Measurements from ENCODE around the gene ZDHHC14.
"Not testable (repeated sequence)": the region's sequence is repeated elsewhere in the genome, so short reads cannot be mapped to it uniquely, and the experiment has no call there.

The ZDHHC14 gene

DNA sequence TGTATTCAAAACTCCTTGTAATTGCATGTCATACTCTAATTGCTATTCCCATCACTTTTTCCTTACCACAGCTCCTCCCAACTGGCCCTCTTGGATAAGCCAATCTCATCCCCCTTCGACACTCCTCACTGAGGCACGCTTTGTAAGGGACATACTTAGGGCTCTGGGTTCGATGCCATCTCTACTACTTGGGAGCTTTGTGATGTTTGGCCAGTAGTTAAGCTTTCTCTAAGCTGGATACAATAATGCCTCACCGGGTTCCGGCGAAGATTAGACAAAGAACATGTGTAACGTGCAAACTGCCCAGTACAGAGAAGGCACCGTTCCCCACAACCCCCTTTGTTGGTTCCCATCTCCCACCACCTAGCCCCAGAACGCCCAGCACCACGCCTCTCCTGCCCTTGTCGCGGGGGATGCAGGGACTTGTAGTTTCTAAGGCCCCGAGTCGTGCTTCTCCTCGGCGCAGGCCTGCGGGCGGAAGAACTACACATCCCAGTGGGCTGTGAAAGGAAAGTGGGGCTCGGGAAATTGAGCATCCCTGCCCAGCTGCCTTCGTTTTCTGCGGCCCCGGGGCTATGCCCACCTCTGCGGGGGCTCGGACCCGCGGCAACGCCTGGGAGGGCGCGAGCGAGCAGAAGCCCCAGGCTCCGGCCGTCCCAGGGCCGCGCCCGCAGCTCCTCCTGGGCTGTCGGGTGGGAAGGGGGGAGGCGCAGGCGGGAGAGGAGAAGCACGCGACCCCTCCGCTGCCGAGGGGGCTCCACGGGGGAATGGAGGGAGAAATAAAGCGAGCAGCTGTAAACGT is 1.1 kb upstream of the ZDHHC14 start:
- Histone ChIP-seq H3K9me3 (ENCODE audit: control insufficient read depth in 2 of 2, low read length in 2 of 2) (no peaks in the 10 kb centered on the region), H3K27me3 (ENCODE audit: control insufficient read depth in 2 of 2, insufficient read depth in 2 of 2, low read length in 2 of 2) (no peaks in the 10 kb centered on the region), H3K27ac (ENCODE audit: low read depth in 2 of 2, low read length in 2 of 2) (peak overlapping the region; percentile 87 to 92), H3K9ac (ENCODE audit: low read depth in 1 of 2, low read length in 2 of 2) (peak overlapping the region; percentile 82 to 87), H3K36me3 (ENCODE audit: control insufficient read depth in 2 of 2, insufficient read depth in 2 of 2, low read length in 2 of 2) (no peaks in the 10 kb centered on the region), H3K4me3 (ENCODE audit: low read length in 2 of 2) (peak overlapping the region; percentile 86 to 87), H3K4me1 (ENCODE audit: control insufficient read depth in 2 of 2, insufficient read depth in 2 of 2, low read length in 2 of 2) (peaks cover 8 to 13% of the 10 kb centered on the region in 2 donors)

DNA sequence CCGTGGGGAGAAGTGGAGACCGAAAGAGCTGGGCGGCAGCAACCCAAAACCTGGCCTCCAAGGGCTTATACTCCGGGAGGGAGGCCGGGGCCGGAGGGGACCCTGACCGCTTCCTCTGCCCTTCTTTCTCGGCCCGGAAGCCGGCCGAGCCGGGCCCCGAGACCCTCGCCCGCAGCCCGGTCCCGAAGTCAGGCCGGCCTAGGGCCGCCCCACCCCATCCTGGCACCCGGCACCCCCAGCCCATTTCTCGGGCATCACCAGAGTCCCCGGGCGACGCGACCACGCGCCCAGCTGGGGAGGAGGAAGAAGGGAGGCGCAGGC is 572 bp upstream of the ZDHHC14 start:
- Histone ChIP-seq H3K4me1 (ENCODE audit: control insufficient read depth in 2 of 2, insufficient read depth in 2 of 2, low read length in 2 of 2) (peaks cover 8 to 13% of the 10 kb centered on the region in 2 donors), H3K27me3 (ENCODE audit: control insufficient read depth in 2 of 2, insufficient read depth in 2 of 2, low read length in 2 of 2) (no peaks in the 10 kb centered on the region), H3K36me3 (ENCODE audit: control insufficient read depth in 2 of 2, insufficient read depth in 2 of 2, low read length in 2 of 2) (no peaks in the 10 kb centered on the region), H3K27ac (ENCODE audit: low read depth in 2 of 2, low read length in 2 of 2) (peak overlapping the region; percentile 87 to 92), H3K9ac (ENCODE audit: low read depth in 1 of 2, low read length in 2 of 2) (peak overlapping the region; percentile 82 to 87), H3K4me3 (ENCODE audit: low read length in 2 of 2) (peak overlapping the region; percentile 86 to 87), H3K9me3 (ENCODE audit: control insufficient read depth in 2 of 2, low read length in 2 of 2) (no peaks in the 10 kb centered on the region)

- no peaks in the 10 kb centered on the region for H3K9me3 ChIP-seq (ENCODE audit: control insufficient read depth in 2 of 2, low read length in 2 of 2)
- H3K27ac ChIP-seq (ENCODE audit: low read depth in 2 of 2, low read length in 2 of 2) = peak overlapping the region; percentile 87 to 92
- H3K27me3 ChIP-seq (ENCODE audit: control insufficient read depth in 2 of 2, insufficient read depth in 2 of 2, low read length in 2 of 2) = no peaks in the 10 kb centered on the region
- peak overlapping the region; percentile 72 to 82 for H3K9ac ChIP-seq (ENCODE audit: low read depth in 1 of 2, low read length in 2 of 2)
- H3K4me1 ChIP-seq (ENCODE audit: control insufficient read depth in 2 of 2, insufficient read depth in 2 of 2, low read length in 2 of 2) = peaks cover 8 to 13% of the 10 kb centered on the region in 2 donors
- H3K4me3 ChIP-seq (ENCODE audit: low read length in 2 of 2) = peak overlapping the region; percentile 86 to 87
- no peaks in the 10 kb centered on the region for H3K36me3 ChIP-seq (ENCODE audit: control insufficient read depth in 2 of 2, insufficient read depth in 2 of 2, low read length in 2 of 2)
These were observed 936 bp downstream of the ZDHHC14 start for GRCh38 chr6:157381631-157382621.

GRCh38 chr6:157382821-157383220 is 1.8 kb downstream of the ZDHHC14 start:
- peak overlapping the region; percentile 86 to 87 for H3K4me3 ChIP-seq (ENCODE audit: low read length in 2 of 2)
- no peak overlapping the region for H3K27ac ChIP-seq (ENCODE audit: low read depth in 2 of 2, low read length in 2 of 2)

GRCh38 chr6:157383471-157383870 is 2.5 kb downstream of the ZDHHC14 start:
- Histone ChIP-seq H3K27ac (ENCODE audit: low read depth in 2 of 2, low read length in 2 of 2) (no peak overlapping the region), H3K4me1 (ENCODE audit: control insufficient read depth in 2 of 2, insufficient read depth in 2 of 2, low read length in 2 of 2) (peaks cover 8 to 13% of the 10 kb centered on the region in 2 donors), H3K9me3 (ENCODE audit: control insufficient read depth in 2 of 2, low read length in 2 of 2) (no peaks in the 10 kb centered on the region), H3K27me3 (ENCODE audit: control insufficient read depth in 2 of 2, insufficient read depth in 2 of 2, low read length in 2 of 2) (no peaks in the 10 kb centered on the region), H3K9ac (ENCODE audit: low read depth in 1 of 2, low read length in 2 of 2) (no peak overlapping the region), H3K36me3 (ENCODE audit: control insufficient read depth in 2 of 2, insufficient read depth in 2 of 2, low read length in 2 of 2) (no peaks in the 10 kb centered on the region), H3K4me3 (ENCODE audit: low read length in 2 of 2) (no peak overlapping the region)

More at GRCh38 chr6:157382821-157383220, 1.8 kb downstream of the ZDHHC14 start:
- Histone ChIP-seq H3K9me3 (ENCODE audit: control insufficient read depth in 2 of 2, low read length in 2 of 2) (no peaks in the 10 kb centered on the region), H3K27me3 (ENCODE audit: control insufficient read depth in 2 of 2, insufficient read depth in 2 of 2, low read length in 2 of 2) (no peaks in the 10 kb centered on the region), H3K9ac (ENCODE audit: low read depth in 1 of 2, low read length in 2 of 2) (peak overlapping the region; percentile 14 to 75), H3K36me3 (ENCODE audit: control insufficient read depth in 2 of 2, insufficient read depth in 2 of 2, low read length in 2 of 2) (no peaks in the 10 kb centered on the region), H3K4me1 (ENCODE audit: control insufficient read depth in 2 of 2, insufficient read depth in 2 of 2, low read length in 2 of 2) (peaks cover 8 to 13% of the 10 kb centered on the region in 2 donors)

- not testable (repeated sequence) for H3K4me1 ChIP-seq (ENCODE audit: control insufficient read depth in 2 of 2, insufficient read depth in 2 of 2, low read length in 2 of 2); H3K27me3 ChIP-seq (ENCODE audit: control insufficient read depth in 2 of 2, insufficient read depth in 2 of 2, low read length in 2 of 2); H3K9me3 ChIP-seq (ENCODE audit: control insufficient read depth in 2 of 2, low read length in 2 of 2); H3K4me3 ChIP-seq (ENCODE audit: low read length in 2 of 2); H3K36me3 ChIP-seq (ENCODE audit: control insufficient read depth in 2 of 2, insufficient read depth in 2 of 2, low read length in 2 of 2); H3K27ac ChIP-seq (ENCODE audit: low read depth in 2 of 2, low read length in 2 of 2); H3K9ac ChIP-seq (ENCODE audit: low read depth in 1 of 2, low read length in 2 of 2)
These were observed 4.0 kb downstream of the ZDHHC14 start for GRCh38 chr6:157384962-157385361.

GRCh38 chr6:157385482-157385881 is 4.5 kb downstream of the ZDHHC14 start:
- H3K27me3 ChIP-seq (ENCODE audit: control insufficient read depth in 2 of 2, insufficient read depth in 2 of 2, low read length in 2 of 2) = no peaks in the 10 kb centered on the region
- peaks cover 4 to 7% of the 10 kb centered on the region in 2 donors for H3K4me1 ChIP-seq (ENCODE audit: control insufficient read depth in 2 of 2, insufficient read depth in 2 of 2, low read length in 2 of 2)
- H3K36me3 ChIP-seq (ENCODE audit: control insufficient read depth in 2 of 2, insufficient read depth in 2 of 2, low read length in 2 of 2) = no peaks in the 10 kb centered on the region
- no peak overlapping the region for H3K4me3 ChIP-seq (ENCODE audit: low read length in 2 of 2)
- H3K27ac ChIP-seq (ENCODE audit: low read depth in 2 of 2, low read length in 2 of 2) = no peak overlapping the region
- H3K9me3 ChIP-seq (ENCODE audit: control insufficient read depth in 2 of 2, low read length in 2 of 2) = no peaks in the 10 kb centered on the region
- H3K9ac ChIP-seq (ENCODE audit: low read depth in 1 of 2, low read length in 2 of 2) = no peak overlapping the region

GRCh38 chr6:157386023-157386422 is 5.0 kb downstream of the ZDHHC14 start:
- Histone ChIP-seq H3K27me3 (ENCODE audit: control insufficient read depth in 2 of 2, insufficient read depth in 2 of 2, low read length in 2 of 2) (no peaks in the 10 kb centered on the region), H3K27ac (ENCODE audit: low read depth in 2 of 2, low read length in 2 of 2) (no peak overlapping the region)

GRCh38 chr6:157386454-157386853 is 5.5 kb downstream of the ZDHHC14 start:
- Histone ChIP-seq H3K36me3 (ENCODE audit: control insufficient read depth in 2 of 2, insufficient read depth in 2 of 2, low read length in 2 of 2) (no peaks in the 10 kb centered on the region), H3K4me1 (ENCODE audit: control insufficient read depth in 2 of 2, insufficient read depth in 2 of 2, low read length in 2 of 2) (peaks cover 4 to 7% of the 10 kb centered on the region in 2 donors), H3K4me3 (ENCODE audit: low read length in 2 of 2) (no peak overlapping the region), H3K27ac (ENCODE audit: low read depth in 2 of 2, low read length in 2 of 2) (no peak overlapping the region), H3K27me3 (ENCODE audit: control insufficient read depth in 2 of 2, insufficient read depth in 2 of 2, low read length in 2 of 2) (no peaks in the 10 kb centered on the region), H3K9me3 (ENCODE audit: control insufficient read depth in 2 of 2, low read length in 2 of 2) (no peaks in the 10 kb centered on the region), H3K9ac (ENCODE audit: low read depth in 1 of 2, low read length in 2 of 2) (no peak overlapping the region)

More at GRCh38 chr6:157386023-157386422, 5.0 kb downstream of the ZDHHC14 start:
- H3K36me3 ChIP-seq (ENCODE audit: control insufficient read depth in 2 of 2, insufficient read depth in 2 of 2, low read length in 2 of 2) = no peaks in the 10 kb centered on the region
- H3K4me1 ChIP-seq (ENCODE audit: control insufficient read depth in 2 of 2, insufficient read depth in 2 of 2, low read length in 2 of 2) = peaks cover 4 to 7% of the 10 kb centered on the region in 2 donors
- no peak overlapping the region for H3K9ac ChIP-seq (ENCODE audit: low read depth in 1 of 2, low read length in 2 of 2)
- H3K9me3 ChIP-seq (ENCODE audit: control insufficient read depth in 2 of 2, low read length in 2 of 2) = no peaks in the 10 kb centered on the region
- H3K4me3 ChIP-seq (ENCODE audit: low read length in 2 of 2) = no peak overlapping the region

- Histone ChIP-seq H3K27me3 (ENCODE audit: control insufficient read depth in 2 of 2, insufficient read depth in 2 of 2, low read length in 2 of 2) (no peaks in the 10 kb centered on the region), H3K9me3 (ENCODE audit: control insufficient read depth in 2 of 2, low read length in 2 of 2) (no peaks in the 10 kb centered on the region), H3K9ac (ENCODE audit: low read depth in 1 of 2, low read length in 2 of 2) (no peak overlapping the region), H3K4me1 (ENCODE audit: control insufficient read depth in 2 of 2, insufficient read depth in 2 of 2, low read length in 2 of 2) (peaks cover under 1 to 8% of the 10 kb centered on the region in 2 donors), H3K27ac (ENCODE audit: low read depth in 2 of 2, low read length in 2 of 2) (no peak overlapping the region), H3K4me3 (ENCODE audit: low read length in 2 of 2) (no peak overlapping the region), H3K36me3 (ENCODE audit: control insufficient read depth in 2 of 2, insufficient read depth in 2 of 2, low read length in 2 of 2) (no peaks in the 10 kb centered on the region)
These were observed 7.9 kb downstream of the ZDHHC14 start for GRCh38 chr6:157388924-157389323.
